ENCODE results near the gene ABO. TPM values are rescaled to one million over a fixed set of nuclear protein-coding genes. Genes with fewer than 3 reads are reported as not detected.
"Not testable (repeated sequence)": the region's sequence is repeated elsewhere in the genome, so short reads cannot be mapped to it uniquely, and the experiment has no call there.

The ABO gene
- total and polyA plus RNA-seq, 4 donors, result 0.08 to 0.75 (median 0.10) TPM; not detected in 1

DNA sequence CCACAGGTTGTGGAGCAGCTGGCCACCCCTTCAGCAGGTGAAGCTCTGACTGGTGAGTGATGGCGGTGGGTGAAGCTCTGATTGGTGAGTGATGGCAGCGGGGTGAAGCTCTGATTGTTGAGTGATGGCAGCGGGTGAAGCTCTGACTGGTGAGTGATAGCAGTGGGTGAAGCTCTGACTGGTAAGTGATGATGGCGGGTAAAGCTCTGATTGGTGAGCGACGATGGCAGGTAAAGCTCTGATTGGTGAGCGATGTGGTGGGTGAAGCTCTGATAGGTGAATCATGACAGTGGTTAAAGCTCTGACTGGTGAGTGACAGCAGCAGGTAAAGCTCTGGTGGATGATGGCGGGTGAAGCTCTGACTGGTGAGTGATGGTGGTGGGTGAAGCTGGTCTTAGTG is 9.4 kb upstream of the ABO start:
- Histone ChIP-seq H3K9ac (ENCODE audit: low read depth in 1 of 2, low read length in 2 of 2) (no peak overlapping the region), H3K27ac (ENCODE audit: low read depth in 1 of 2, low read length in 2 of 2) (no peak overlapping the region), H3K9me3 (ENCODE audit: control insufficient read depth in 4 of 4, low read length in 3 of 4) (no peaks in the 10 kb centered on the region), H3K4me3 (ENCODE audit: low read depth in 1 of 3, low read length in 3 of 3) (no peak overlapping the region), H3K27me3 (ENCODE audit: control insufficient read depth in 4 of 4, insufficient read depth in 4 of 4, low read length in 3 of 4) (no peaks in the 10 kb centered on the region), H3K4me1 (ENCODE audit: control insufficient read depth in 4 of 4, insufficient read depth in 4 of 4, low read length in 3 of 4) (no peaks in the 10 kb centered on the region), H3K36me3 (ENCODE audit: control insufficient read depth in 4 of 4, insufficient read depth in 3 of 4, low read depth in 1 of 4, low read length in 3 of 4) (no peaks in the 10 kb centered on the region)
- 94% methylated on average over 8 of the region's 8 CpGs for WGBS
- TF ChIP-seq EGR1 (IDR thresholded peaks at IDR 0.05; ENCODE audit: low read depth in 2 of 2) (no peak), FOXA2 (IDR thresholded peaks at IDR 0.05) (no peak), RAD21 (IDR thresholded peaks at IDR 0.05) (no peak), SP1 (IDR thresholded peaks at IDR 0.05) (no peak), TAF1 (conservative IDR thresholded peaks at IDR 0.05) (no peak), HNF4A (conservative IDR thresholded peaks at IDR 0.05) (no peak), CTCF (IDR thresholded peaks at IDR 0.05; ENCODE audit: low read depth, low read length, missing input control) (no peak), ATF3 (IDR thresholded peaks at IDR 0.05) (no peak), GABPA (IDR thresholded peaks at IDR 0.05 in 1 of 2, conservative IDR thresholded peaks at IDR 0.05 in 1 of 2) (no peak), RXRA (IDR thresholded peaks at IDR 0.05) (no peak), FOXA1 (IDR thresholded peaks at IDR 0.05) (no peak)
- no peak for DNase-seq (ENCODE audit: low spot score)

DNA sequence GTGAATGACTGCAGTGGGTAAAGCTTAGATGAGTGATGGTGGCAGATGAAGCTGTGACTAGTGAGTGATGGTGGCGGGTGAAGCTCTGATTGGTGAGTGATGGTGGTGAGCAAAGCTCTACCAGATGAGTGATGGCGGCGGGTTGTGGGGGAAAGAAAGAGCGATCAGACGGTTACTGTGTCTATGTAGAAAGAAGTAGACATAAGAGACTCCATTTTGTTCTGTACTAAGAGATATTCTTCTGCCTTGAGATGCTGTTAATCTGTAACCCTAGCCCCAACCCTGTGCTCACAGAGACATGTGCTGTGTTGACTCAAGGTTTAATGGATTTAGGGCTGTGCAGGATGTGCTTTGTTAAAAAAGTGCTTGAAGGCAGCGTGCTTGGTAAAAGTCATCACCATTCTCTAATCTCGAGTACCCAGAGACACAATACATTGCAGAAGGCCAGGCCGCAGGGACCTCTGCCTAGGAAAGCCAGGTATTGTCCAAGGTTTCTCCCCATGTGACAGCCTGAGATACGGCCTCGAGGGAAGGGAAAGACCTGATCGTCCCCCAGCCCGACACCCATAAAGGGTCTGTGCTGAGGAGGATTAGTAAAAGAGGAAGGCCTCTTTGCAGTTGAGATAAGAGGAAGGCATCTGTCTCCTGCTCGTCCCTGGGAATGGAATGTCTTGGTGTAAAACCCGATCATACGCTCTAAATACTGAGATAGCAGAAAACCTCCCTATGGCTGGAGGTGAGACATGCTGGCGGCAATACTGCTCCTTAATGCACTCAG is 8.4 kb upstream of the ABO start:
- not testable (repeated sequence) for H3K36me3 ChIP-seq (ENCODE audit: control insufficient read depth in 4 of 4, insufficient read depth in 3 of 4, low read depth in 1 of 4, low read length in 3 of 4); H3K4me3 ChIP-seq (ENCODE audit: low read depth in 1 of 3, low read length in 3 of 3); DNase-seq (ENCODE audit: low spot score); H3K4me1 ChIP-seq (ENCODE audit: control insufficient read depth in 4 of 4, insufficient read depth in 4 of 4, low read length in 3 of 4); H3K9me3 ChIP-seq (ENCODE audit: control insufficient read depth in 4 of 4, low read length in 3 of 4); H3K27ac ChIP-seq (ENCODE audit: low read depth in 1 of 2, low read length in 2 of 2); H3K27me3 ChIP-seq (ENCODE audit: control insufficient read depth in 4 of 4, insufficient read depth in 4 of 4, low read length in 3 of 4); H3K9ac ChIP-seq (ENCODE audit: low read depth in 1 of 2, low read length in 2 of 2)
- WGBS, result 78% methylated on average over 16 of the region's 16 CpGs

- TF ChIP-seq, protein P1, sequence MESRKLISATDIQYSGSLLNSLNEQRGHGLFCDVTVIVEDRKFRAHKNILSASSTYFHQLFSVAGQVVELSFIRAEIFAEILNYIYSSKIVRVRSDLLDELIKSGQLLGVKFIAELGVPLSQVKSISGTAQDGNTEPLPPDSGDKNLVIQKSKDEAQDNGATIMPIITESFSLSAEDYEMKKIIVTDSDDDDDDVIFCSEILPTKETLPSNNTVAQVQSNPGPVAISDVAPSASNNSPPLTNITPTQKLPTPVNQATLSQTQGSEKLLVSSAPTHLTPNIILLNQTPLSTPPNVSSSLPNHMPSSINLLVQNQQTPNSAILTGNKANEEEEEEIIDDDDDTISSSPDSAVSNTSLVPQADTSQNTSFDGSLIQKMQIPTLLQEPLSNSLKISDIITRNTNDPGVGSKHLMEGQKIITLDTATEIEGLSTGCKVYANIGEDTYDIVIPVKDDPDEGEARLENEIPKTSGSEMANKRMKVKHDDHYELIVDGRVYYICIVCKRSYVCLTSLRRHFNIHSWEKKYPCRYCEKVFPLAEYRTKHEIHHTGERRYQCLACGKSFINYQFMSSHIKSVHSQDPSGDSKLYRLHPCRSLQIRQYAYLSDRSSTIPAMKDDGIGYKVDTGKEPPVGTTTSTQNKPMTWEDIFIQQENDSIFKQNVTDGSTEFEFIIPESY (IDR thresholded peaks at IDR 0.05), result no peak
- TF ChIP-seq REST (IDR thresholded peaks at IDR 0.05), result no peak
- TF ChIP-seq JUND (IDR thresholded peaks at IDR 0.05), result no peak
- TF ChIP-seq YY1 (IDR thresholded peaks at IDR 0.05), result no peak
- no peak overlapping the region for H3K9ac ChIP-seq (ENCODE audit: low read depth in 1 of 2, low read length in 2 of 2)
- H3K36me3 ChIP-seq (ENCODE audit: control insufficient read depth in 4 of 4, insufficient read depth in 3 of 4, low read depth in 1 of 4, low read length in 3 of 4), result no peaks in the 10 kb centered on the region
- no peaks in the 10 kb centered on the region for H3K9me3 ChIP-seq (ENCODE audit: control insufficient read depth in 4 of 4, low read length in 3 of 4)
- WGBS, result 78% methylated on average over 7 of the region's 7 CpGs
- no peak overlapping the region for H3K27ac ChIP-seq (ENCODE audit: low read depth in 1 of 2, low read length in 2 of 2)
- no peaks in the 10 kb centered on the region for H3K27me3 ChIP-seq (ENCODE audit: control insufficient read depth in 4 of 4, insufficient read depth in 4 of 4, low read length in 3 of 4)
- no peak overlapping the region for H3K4me3 ChIP-seq (ENCODE audit: low read depth in 1 of 3, low read length in 3 of 3)
- no peaks in the 10 kb centered on the region for H3K4me1 ChIP-seq (ENCODE audit: control insufficient read depth in 4 of 4, insufficient read depth in 4 of 4, low read length in 3 of 4)
- no peak for DNase-seq (ENCODE audit: low spot score)
Observed at GRCh38 chr9:133282464-133283238, 7.7 kb upstream of the ABO start.
